Measurements from ENCODE around the gene MYH2.

Gene MYH2

DNA sequence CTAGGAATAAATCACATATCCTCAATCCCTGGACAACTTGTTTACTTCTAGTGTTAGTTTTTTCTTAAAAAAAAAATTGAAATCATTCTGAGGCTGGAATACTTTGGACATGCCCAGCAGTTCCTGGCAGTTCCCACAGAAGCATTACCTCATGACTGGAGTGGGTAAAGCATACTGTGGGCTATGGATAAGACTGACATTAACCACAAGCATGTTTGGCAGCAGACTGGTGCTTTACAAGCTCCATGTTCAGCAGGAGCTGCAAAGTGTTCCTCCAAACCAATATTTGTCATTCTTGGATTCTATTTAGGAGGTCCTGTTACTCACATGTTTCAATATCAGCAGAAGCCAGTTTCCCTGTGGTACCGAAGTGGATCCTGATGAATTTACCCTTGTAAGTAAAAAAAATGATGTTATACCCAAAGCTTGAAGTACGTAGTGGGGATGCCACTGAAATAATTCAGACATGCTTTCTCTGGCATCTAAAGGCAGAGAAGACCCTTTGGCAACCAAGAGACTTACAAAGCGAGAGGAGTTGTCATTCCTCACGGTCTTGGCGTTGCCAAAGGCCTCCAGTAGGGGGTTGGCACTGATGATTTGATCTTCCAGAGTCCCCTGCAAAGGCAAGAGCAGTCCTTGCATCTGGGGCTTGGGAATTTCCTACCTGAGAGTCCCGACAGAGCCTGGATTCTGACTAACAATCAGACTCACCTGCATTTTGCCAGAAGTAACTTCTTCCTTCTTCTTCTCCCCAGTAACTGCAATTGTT is 36.0 kb downstream of the MYH2 start:
- DNase-seq: no peak

- no peak for DNase-seq
These were observed 36.6 kb downstream of the MYH2 start for GRCh38 chr17:10512856-10513255.

DNA sequence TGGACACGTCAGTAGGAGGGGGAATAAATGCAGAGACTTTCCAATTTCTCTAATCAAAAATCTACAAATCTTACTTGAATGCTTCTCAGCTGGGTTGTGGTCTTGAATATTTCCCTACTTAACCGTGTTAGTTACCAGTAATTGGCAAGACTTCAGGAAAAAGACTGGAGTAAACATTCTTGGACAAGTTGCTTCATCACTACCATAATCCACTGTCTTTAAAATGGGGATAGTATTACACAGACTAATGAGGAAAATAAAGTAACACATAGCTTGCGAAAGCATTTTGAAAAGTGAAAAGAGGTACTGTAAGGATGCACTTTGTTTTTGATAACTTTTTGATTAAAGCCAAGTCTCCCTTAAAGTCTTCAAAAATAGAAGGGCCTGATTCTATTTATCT is 49.5 kb downstream of the MYH2 start:
- DNase-seq: no peak

DNA sequence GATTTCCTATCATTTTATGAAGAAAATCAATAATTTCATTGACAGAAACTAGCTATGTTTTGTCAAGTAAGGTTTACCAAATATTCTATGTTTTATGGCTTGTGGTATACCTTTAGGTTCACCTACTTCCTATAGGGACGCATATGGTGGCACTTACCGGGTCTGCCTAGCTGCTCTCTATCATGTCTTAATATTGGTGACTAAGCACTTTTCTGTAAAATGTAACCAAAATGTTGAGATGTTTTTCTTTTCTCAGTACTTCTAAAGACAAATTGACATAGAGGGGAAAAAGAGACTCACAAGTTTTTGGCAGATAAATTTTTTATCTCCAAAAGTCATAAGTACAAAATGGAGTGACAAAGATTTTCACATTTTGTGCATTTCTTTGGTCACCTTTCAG is 57.5 kb downstream of the MYH2 start:
- DNase-seq: no peak

DNA sequence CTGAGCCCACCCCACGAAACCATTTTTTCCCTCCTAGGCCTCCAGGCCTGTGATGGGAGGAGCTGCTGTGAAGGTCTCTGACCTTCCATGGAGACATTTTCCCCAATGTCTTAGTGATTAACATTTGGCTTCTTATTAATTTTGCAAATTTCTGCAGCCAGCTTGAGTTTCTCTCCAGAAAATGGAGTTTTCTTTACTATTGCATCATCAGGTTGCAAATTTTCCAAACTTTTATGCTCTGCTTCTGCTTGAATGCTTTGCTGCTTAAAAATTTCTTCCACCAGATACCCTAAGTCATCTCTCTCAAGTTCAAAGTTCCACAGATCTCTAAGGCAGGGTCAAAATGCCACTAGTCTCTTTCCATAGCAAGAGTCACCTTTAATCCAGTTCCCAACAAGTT is 67.2 kb downstream of the MYH2 start:
- no peak for DNase-seq

DNA sequence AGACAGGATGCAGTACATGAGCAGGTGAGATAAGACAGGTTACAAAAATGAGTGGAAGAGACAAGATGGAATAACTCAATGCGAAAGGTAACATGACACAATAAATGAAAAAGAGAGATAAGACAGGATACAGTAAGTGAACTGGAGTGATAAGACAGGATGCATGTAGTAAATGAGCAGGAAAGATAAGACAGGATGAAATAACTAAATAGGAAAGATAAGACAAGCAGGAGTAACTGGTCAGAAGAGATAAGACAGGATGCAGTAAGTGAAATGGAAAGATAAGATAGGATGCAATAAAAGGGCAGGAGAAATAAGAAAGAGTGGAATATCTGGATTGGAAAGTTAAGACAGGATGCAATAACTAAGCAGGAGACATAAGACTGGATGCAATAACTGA is 71.8 kb downstream of the MYH2 start:
- DNase-seq: no peak

DNA sequence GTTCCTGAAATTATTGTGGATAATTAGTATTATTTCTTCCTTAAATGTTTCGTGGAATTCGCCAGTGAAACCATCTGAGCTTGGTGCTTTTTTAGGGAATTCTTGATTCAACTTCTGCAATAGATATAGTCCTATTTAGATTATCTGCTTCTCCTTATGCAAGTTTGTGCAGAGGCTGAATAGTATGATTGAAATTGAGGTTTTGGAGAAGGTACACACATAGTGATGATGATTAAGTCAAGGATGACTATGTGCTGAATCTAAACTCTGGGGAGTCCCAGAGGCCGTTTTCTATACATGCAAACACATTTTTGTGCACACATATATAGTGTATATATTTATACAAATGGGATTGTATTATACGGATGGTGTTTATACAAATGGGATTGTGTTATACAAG is 74.9 kb downstream of the MYH2 start:
- DNase-seq: no peak

DNA sequence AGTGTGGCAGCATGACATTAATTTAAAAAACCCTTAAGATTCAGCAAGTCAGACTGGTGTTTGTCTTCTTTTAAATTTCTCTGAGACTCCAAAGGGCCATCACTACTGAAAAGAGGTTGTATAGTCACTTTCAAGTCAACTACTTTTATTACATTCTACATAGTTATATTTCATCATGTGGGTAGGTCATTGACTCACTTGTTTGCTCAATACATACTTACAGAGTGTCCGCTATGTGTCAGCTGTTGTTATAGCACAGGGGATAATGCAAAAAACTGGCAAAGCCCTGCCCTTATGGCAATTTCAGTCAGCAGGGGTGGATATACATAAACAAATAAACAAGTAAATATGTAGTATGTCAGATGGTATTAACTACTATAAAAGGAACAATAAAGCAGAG is 77.6 kb downstream of the MYH2 start:
- no peak for DNase-seq

All from AML-193 (cell line).